Glutamatergic neuron (in vitro differentiated cells): ENCODE data around the gene TERB1. TPM values are rescaled to one million over a fixed set of nuclear protein-coding genes. Genes with fewer than 3 reads are reported as not detected.

Experiments used
- DNase-seq: peaks from one replicate; pipeline ENCODE4 v3.0.0; 2022
- H3K27ac Mint-ChIP-seq: one replicate; pipeline ENCODE4 v1.8.0; 2020; ENCODE audit warnings: mild to moderate bottlenecking, mixed read lengths, inconsistent platforms; ENCODE audit not compliant: unreplicated experiment
- H3K27me3 Mint-ChIP-seq: one replicate; pipeline ENCODE4 v1.8.0; 2020; ENCODE audit warnings: mild to moderate bottlenecking, moderate library complexity, mixed read lengths, inconsistent platforms; ENCODE audit not compliant: unreplicated experiment
- H3K36me3 Mint-ChIP-seq: one replicate; pipeline ENCODE4 v1.8.0; 2020; ENCODE audit warnings: mild to moderate bottlenecking, mixed read lengths, inconsistent platforms; ENCODE audit not compliant: unreplicated experiment
- H3K4me1 Mint-ChIP-seq: one replicate; pipeline ENCODE4 v1.8.0; 2020; ENCODE audit warnings: mild to moderate bottlenecking, low read depth, mixed read lengths, inconsistent platforms; ENCODE audit not compliant: unreplicated experiment
- H3K4me3 Mint-ChIP-seq: one replicate; pipeline ENCODE4 v1.8.0; 2020; ENCODE audit warnings: mild to moderate bottlenecking, mixed read lengths, inconsistent platforms; ENCODE audit not compliant: unreplicated experiment
- H3K9me3 Mint-ChIP-seq: one replicate; pipeline ENCODE4 v1.8.0; 2020; ENCODE audit warnings: mild to moderate bottlenecking, moderate library complexity, mixed read lengths, inconsistent platforms; ENCODE audit not compliant: unreplicated experiment
- total RNA-seq: library from RNA; stranded (reverse); fragmentation: NEBNext Ultra II Directional; extraction: Animal tissue kit (Norgen Biotek cat#: 25700); gene quantifications from one replicate; pipeline ENCODE4 v1.2.1, GENCODE V29; 2021; ENCODE audit not compliant: unreplicated experiment
- TF ChIP-seq, protein P1 (sequence below): fragments of 200-600 bp; sonication (generic); IDR thresholded peaks from one replicate; pipeline ENCODE4 v1.5.0; 2021; ENCODE audit not compliant: partially characterized antibody, unreplicated experiment

Gene TERB1
- total RNA-seq, 1 donor from 2014 or later: 0.39 TPM

DNA sequence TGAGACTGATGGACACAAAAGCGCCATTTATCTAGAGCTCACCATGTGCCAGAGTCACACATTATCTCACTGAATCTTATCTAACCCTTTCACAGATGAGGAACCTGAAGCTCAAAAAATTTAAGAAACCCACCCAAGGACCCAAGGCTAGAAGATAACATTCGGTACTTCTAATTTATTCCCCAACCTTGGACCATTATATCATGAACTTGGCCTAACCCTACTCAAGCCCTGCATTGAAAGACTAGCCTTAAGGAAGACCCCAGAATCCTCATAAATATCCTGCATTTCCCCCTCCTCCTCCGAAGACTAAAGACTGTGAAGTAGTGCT lies 49.4 kb downstream of the TERB1 start:
- DNase-seq: no peak
- H3K27ac Mint-ChIP-seq: peak overlapping the region; percentile 59
- H3K4me1 Mint-ChIP-seq: peaks cover 13% of the 10 kb centered on the region
- TF ChIP-seq, protein P1, sequence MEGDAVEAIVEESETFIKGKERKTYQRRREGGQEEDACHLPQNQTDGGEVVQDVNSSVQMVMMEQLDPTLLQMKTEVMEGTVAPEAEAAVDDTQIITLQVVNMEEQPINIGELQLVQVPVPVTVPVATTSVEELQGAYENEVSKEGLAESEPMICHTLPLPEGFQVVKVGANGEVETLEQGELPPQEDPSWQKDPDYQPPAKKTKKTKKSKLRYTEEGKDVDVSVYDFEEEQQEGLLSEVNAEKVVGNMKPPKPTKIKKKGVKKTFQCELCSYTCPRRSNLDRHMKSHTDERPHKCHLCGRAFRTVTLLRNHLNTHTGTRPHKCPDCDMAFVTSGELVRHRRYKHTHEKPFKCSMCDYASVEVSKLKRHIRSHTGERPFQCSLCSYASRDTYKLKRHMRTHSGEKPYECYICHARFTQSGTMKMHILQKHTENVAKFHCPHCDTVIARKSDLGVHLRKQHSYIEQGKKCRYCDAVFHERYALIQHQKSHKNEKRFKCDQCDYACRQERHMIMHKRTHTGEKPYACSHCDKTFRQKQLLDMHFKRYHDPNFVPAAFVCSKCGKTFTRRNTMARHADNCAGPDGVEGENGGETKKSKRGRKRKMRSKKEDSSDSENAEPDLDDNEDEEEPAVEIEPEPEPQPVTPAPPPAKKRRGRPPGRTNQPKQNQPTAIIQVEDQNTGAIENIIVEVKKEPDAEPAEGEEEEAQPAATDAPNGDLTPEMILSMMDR: peak; percentile 5
- H3K9me3 Mint-ChIP-seq: peaks cover 9% of the 10 kb centered on the region
- peak overlapping the region; percentile 71 for H3K4me3 Mint-ChIP-seq
- H3K27me3 Mint-ChIP-seq: peaks cover 4% of the 10 kb centered on the region
- H3K36me3 Mint-ChIP-seq: no peaks in the 10 kb centered on the region

DNA sequence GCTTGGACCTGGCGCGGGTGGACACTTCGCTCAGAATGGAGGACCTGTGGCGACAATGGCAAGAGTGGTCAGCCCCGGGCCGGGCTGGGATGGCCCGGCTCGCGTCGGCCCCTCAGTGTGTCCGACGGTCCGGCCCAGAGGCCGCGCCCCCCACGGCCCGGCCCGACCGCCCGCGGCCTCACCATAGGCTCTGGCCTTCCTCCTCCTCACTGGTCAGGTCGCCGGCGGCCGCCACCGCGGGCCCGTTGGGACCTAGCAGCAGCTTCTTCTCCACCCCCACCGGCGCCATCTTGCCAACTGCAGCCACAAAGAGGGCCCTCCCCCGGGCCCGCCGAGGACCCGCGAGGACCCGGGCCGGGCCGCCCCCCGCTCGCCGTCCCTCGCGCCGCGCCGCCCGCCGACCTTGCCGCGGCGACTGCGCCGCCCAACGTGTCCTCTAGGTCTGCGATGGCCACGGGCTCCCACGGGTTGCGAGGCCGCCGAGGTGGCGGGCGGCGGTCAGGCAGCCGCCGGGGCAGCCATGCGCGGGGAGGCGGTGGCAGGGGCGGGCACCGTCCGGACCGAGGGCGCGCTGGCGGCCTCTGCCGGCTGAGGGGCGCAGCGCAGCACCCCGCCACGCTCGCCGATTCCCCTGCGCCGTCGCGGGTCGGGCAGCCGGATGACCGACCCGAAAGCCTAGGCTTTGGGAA lies 49.9 kb downstream of the TERB1 start, which contains the start of gene DYNC1LI2:
Gene DYNC1LI2, minus strand, starts transcription at position 307 of the 689 bp plus-strand sequence. Its CDS starts 18 bp downstream, at position 289.
- Mint-ChIP-seq H3K27me3 (peaks cover 4% of the 10 kb centered on the region), H3K36me3 (no peaks in the 10 kb centered on the region), H3K27ac (peak within 1 kb of the TSS; percentile 91), H3K4me3 (peak within 1 kb of the TSS; percentile 91), H3K4me1 (peaks cover 13% of the 10 kb centered on the region), H3K9me3 (peaks cover 9% of the 10 kb centered on the region)
- DNase-seq: peak; percentile 86
- TF ChIP-seq, protein P1: peak; percentile 75

DNA sequence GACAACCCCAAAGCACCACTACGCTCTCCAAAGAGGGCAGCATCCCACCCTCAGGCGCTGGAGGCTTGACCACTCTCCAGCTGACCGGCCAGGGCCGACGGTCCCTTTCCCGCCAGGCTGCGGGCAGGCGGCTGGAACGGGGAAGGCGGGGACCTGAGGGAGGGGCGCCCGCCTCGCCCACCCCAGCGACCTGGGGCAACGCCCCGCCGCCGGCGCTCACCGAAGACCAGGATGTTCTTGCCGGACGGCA lies 50.4 kb downstream of the TERB1 start:
- Mint-ChIP-seq H3K27me3 (peaks cover 4% of the 10 kb centered on the region), H3K4me3 (peak overlapping the region; percentile 91), H3K9me3 (peaks cover 9% of the 10 kb centered on the region), H3K27ac (peak overlapping the region; percentile 91), H3K36me3 (no peaks in the 10 kb centered on the region), H3K4me1 (peaks cover 13% of the 10 kb centered on the region)
- TF ChIP-seq, protein P1: no peak
- DNase-seq: peak; percentile 69

DNA sequence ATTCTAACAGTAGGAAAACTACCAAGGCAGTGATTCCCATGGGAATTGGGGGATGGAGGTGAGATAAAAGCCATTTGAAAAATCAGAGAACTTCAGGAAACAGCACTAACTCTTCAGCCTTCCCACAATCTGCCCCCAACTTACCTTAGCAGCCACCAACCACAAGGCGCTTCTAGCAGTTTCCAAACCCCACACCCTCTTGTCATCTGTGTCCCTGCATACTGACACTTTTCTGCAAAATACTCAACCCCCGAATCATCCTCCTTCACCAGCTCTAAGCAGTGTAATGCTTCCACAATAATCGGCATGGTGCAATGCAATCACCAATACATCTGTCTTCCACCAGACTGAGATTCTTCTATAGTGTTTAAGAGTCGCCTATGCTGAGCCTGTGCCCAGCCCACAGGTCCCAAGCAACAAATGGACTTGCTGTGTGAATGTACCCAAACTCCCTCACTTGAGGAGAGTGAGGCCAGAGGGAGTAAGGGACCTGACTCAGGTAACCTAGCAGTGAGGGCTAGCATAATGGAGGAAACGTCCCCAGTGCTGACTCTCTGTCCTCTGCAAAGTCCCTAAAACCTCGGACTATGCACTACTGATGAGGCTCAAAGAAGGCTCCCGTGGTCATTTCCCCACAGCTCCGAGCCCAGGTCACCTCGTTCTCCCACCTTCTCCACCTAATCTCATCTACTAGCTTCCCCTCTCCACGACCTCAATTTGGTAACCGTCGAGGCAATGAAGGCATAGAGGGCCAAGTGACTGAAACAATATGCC lies 50.9 kb downstream of the TERB1 start:
- no peaks in the 10 kb centered on the region for H3K36me3 Mint-ChIP-seq
- peaks cover 13% of the 10 kb centered on the region for H3K4me1 Mint-ChIP-seq
- peak overlapping the region; percentile 91 for H3K27ac Mint-ChIP-seq
- DNase-seq: no peak
- TF ChIP-seq, protein P1: no peak
- peaks cover 4% of the 10 kb centered on the region for H3K27me3 Mint-ChIP-seq
- H3K9me3 Mint-ChIP-seq: peaks cover 9% of the 10 kb centered on the region
- H3K4me3 Mint-ChIP-seq: peak overlapping the region; percentile 91

- Mint-ChIP-seq H3K4me1 (peaks cover 18% of the 10 kb centered on the region), H3K9me3 (peaks cover 9% of the 10 kb centered on the region), H3K4me3 (no peak overlapping the region), H3K27me3 (peaks cover 2% of the 10 kb centered on the region), H3K27ac (no peak overlapping the region), H3K36me3 (no peaks in the 10 kb centered on the region)
- no peak for DNase-seq
- TF ChIP-seq, protein P1: no peak
Measured at GRCh38 chr16:66746682-66747081, 54.7 kb downstream of the TERB1 start.
